T-helper 17 cell (primary cell): ENCODE measurements around the gene FASTKD3. TPM values are rescaled to one million over a fixed set of nuclear protein-coding genes. Genes with fewer than 3 reads are reported as not detected.
"Not testable (repeated sequence)": the region's sequence is repeated elsewhere in the genome, so short reads cannot be mapped to it uniquely, and the experiment has no call there.

ENCODE experiments used
- ATAC-seq: fragments of 150-1000 bp; cut with Tn5 transposase; 2 replicates; pipeline ENCODE4 v1.10.0; 2021; ENCODE audit warnings: mild to moderate bottlenecking, moderate library complexity
- DNase-seq, 3 donors: peaks; one replicate each; pipeline versions ENCODE4 v3.0.0 to v3.0.0-alpha.2; 2020 to 2021
- H3K9me3 ChIP-seq: one replicate; pipeline ENCODE4 v1.7.0; 2013; ENCODE audit warnings: low read length, mild to moderate bottlenecking; ENCODE audit not compliant: control insufficient read depth, poor library complexity, severe bottlenecking
- H3K27ac Mint-ChIP-seq: one replicate; pipeline ENCODE4 v1.8.0; 2022; ENCODE audit warnings: mild to moderate bottlenecking, moderate library complexity, mixed read lengths
- H3K27me3 Mint-ChIP-seq: one replicate; pipeline ENCODE4 v1.8.0; 2022; ENCODE audit warnings: mixed read lengths
- H3K36me3 Mint-ChIP-seq: one replicate; pipeline ENCODE4 v1.8.0; 2022; ENCODE audit warnings: low read depth, mixed read lengths
- H3K4me1 Mint-ChIP-seq: one replicate; pipeline ENCODE4 v1.8.0; 2022; ENCODE audit warnings: mild to moderate bottlenecking, mixed read lengths
- H3K4me3 Mint-ChIP-seq: one replicate; pipeline ENCODE4 v1.8.0; 2022; ENCODE audit warnings: mild to moderate bottlenecking, moderate library complexity, mixed read lengths
- total RNA-seq, 4 donors: library from RNA in 2 of 4; stranded (reverse) in 2 of 4; gene quantifications; one replicate each; pipeline ENCODE4 v1.2.3 and lab custom pipeline; 2022 to 2026

FASTKD3 gene
- 1 to 10 TPM; 4.9 to 5.5 TPM for total RNA-seq
- total RNA-seq (lab: John Stamatoyannopoulos, UW): 9.0 to 20.6 reads per million in 2 donors

GRCh38 chr5:7868773-7869473 lies at the start of gene FASTKD3, which contains the start of gene MTRR:
FASTKD3 (minus strand) TSS chr5:7869031; CDS start chr5:7868083, 948 bp downstream.
MTRR (plus strand) TSS chr5:7869148; CDS start chr5:7870795, 1,647 bp downstream.
- ATAC-seq (peak; percentile 97), DNase-seq (peak; percentile 84 to 85 (median 84))
- peaks cover 54% of the 10 kb centered on the region for H3K4me1 Mint-ChIP-seq
- H3K9me3 ChIP-seq: no peaks in the 10 kb centered on the region
- H3K36me3 Mint-ChIP-seq: peaks cover 5% of the 10 kb centered on the region
- peak within 1 kb of the TSS; percentile 98 for H3K27ac Mint-ChIP-seq
- H3K4me3 Mint-ChIP-seq: peak within 1 kb of the TSS; percentile 99
- no peaks in the 10 kb centered on the region for H3K27me3 Mint-ChIP-seq

- Mint-ChIP-seq H3K27me3 (peaks cover 4% of the 10 kb centered on the region), H3K36me3 (peaks cover 2% of the 10 kb centered on the region), H3K4me1 (no peaks in the 10 kb centered on the region), H3K27ac (no peak overlapping the region), H3K4me3 (no peak overlapping the region)
- DNase-seq: no peak
- ATAC-seq: no peak
- H3K9me3 ChIP-seq: no peaks in the 10 kb centered on the region
These were observed 48.6 kb upstream of the FASTKD3 start for GRCh38 chr5:7917130-7918123.

- no peak overlapping the region for H3K27ac Mint-ChIP-seq
- H3K4me3 Mint-ChIP-seq: no peak overlapping the region
- ATAC-seq (no peak), DNase-seq (no peak)
- no peaks in the 10 kb centered on the region for H3K4me1 Mint-ChIP-seq
- peaks cover 4% of the 10 kb centered on the region for H3K27me3 Mint-ChIP-seq
- no peaks in the 10 kb centered on the region for H3K9me3 ChIP-seq
- H3K36me3 Mint-ChIP-seq: peaks cover 2% of the 10 kb centered on the region
These were observed 47.5 kb upstream of the FASTKD3 start for GRCh38 chr5:7916171-7916804.

- not testable (repeated sequence) for H3K4me1 Mint-ChIP-seq, DNase-seq, H3K36me3 Mint-ChIP-seq, H3K4me3 Mint-ChIP-seq, H3K27me3 Mint-ChIP-seq, ATAC-seq, H3K27ac Mint-ChIP-seq, H3K9me3 ChIP-seq
These were observed 42.6 kb upstream of the FASTKD3 start for GRCh38 chr5:7911429-7911771.

- H3K27me3 Mint-ChIP-seq: no peaks in the 10 kb centered on the region
- no peak for ATAC-seq
- no peak for DNase-seq
- H3K9me3 ChIP-seq: no peaks in the 10 kb centered on the region
- no peak overlapping the region for H3K27ac Mint-ChIP-seq
- no peak overlapping the region for H3K4me3 Mint-ChIP-seq
- H3K4me1 Mint-ChIP-seq: no peaks in the 10 kb centered on the region
- H3K36me3 Mint-ChIP-seq: peaks cover 2% of the 10 kb centered on the region
These were observed 42.1 kb upstream of the FASTKD3 start for GRCh38 chr5:7910738-7911428.

- H3K4me3 Mint-ChIP-seq: no peak overlapping the region
- H3K27me3 Mint-ChIP-seq: no peaks in the 10 kb centered on the region
- ATAC-seq: no peak
- H3K36me3 Mint-ChIP-seq: peaks cover 6% of the 10 kb centered on the region
- no peak overlapping the region for H3K27ac Mint-ChIP-seq
- no peaks in the 10 kb centered on the region for H3K4me1 Mint-ChIP-seq
- DNase-seq: no peak
- H3K9me3 ChIP-seq: no peaks in the 10 kb centered on the region
These were observed 39.5 kb upstream of the FASTKD3 start for GRCh38 chr5:7908317-7908716.

GRCh38 chr5:7907612-7908011 lies 38.8 kb upstream of the FASTKD3 start:
- H3K27me3 Mint-ChIP-seq: no peaks in the 10 kb centered on the region
- H3K4me3 Mint-ChIP-seq: no peak overlapping the region
- no peaks in the 10 kb centered on the region for H3K9me3 ChIP-seq
- H3K36me3 Mint-ChIP-seq: peaks cover 8% of the 10 kb centered on the region
- DNase-seq: no peak
- no peak overlapping the region for H3K27ac Mint-ChIP-seq
- H3K4me1 Mint-ChIP-seq: no peaks in the 10 kb centered on the region
- ATAC-seq: no peak

- DNase-seq: no peak
- H3K9me3 ChIP-seq: no peaks in the 10 kb centered on the region
- Mint-ChIP-seq H3K4me1 (peaks cover 5% of the 10 kb centered on the region), H3K27ac (no peak overlapping the region), H3K27me3 (no peaks in the 10 kb centered on the region), H3K4me3 (no peak overlapping the region), H3K36me3 (peaks cover 20% of the 10 kb centered on the region)
- no peak for ATAC-seq
These were observed 35.3 kb upstream of the FASTKD3 start for GRCh38 chr5:7904170-7904569.

- H3K27me3 Mint-ChIP-seq: no peaks in the 10 kb centered on the region
These were observed 34.1 kb upstream of the FASTKD3 start for GRCh38 chr5:7902666-7903625.

GRCh38 chr5:7902201-7902600 lies 33.4 kb upstream of the FASTKD3 start:
- ATAC-seq (no peak), DNase-seq (no peak)
- no peaks in the 10 kb centered on the region for H3K27me3 Mint-ChIP-seq
- H3K4me1 Mint-ChIP-seq: peaks cover 5% of the 10 kb centered on the region
- H3K27ac Mint-ChIP-seq: no peak overlapping the region
- H3K9me3 ChIP-seq: no peaks in the 10 kb centered on the region
- H3K4me3 Mint-ChIP-seq: no peak overlapping the region
- H3K36me3 Mint-ChIP-seq: peaks cover 27% of the 10 kb centered on the region

More at GRCh38 chr5:7902666-7903625, 34.1 kb upstream of the FASTKD3 start:
- Mint-ChIP-seq H3K36me3 (peaks cover 27% of the 10 kb centered on the region), H3K4me1 (peaks cover 5% of the 10 kb centered on the region), H3K4me3 (no peak overlapping the region), H3K27ac (no peak overlapping the region)
- DNase-seq (no peak), ATAC-seq (no peak)
- no peaks in the 10 kb centered on the region for H3K9me3 ChIP-seq

- Mint-ChIP-seq H3K36me3 (peaks cover 19% of the 10 kb centered on the region), H3K4me1 (peaks cover 10% of the 10 kb centered on the region), H3K27ac (peak overlapping the region; percentile 34), H3K27me3 (no peaks in the 10 kb centered on the region), H3K4me3 (no peak overlapping the region)
- ATAC-seq: peak; percentile 70
- peak in 1 of 3 donors; percentile 16 for DNase-seq
- H3K9me3 ChIP-seq: no peaks in the 10 kb centered on the region
These were observed 28.3 kb upstream of the FASTKD3 start for GRCh38 chr5:7897014-7897600.
